AG04449 (cell line): ENCODE measurements around the gene ZNF385C.

Experiments
- CTCF ChIA-PET: fragments of 350-600 bp; formaldehyde crosslinking; extraction: SDS; loops from one replicate; lab custom pipeline; 2021; ENCODE audit warnings: antibody characterized with exemption; lab: Yijun Ruan, JAX
- POLR2A ChIA-PET: fragments of 400-600, 350-600 bp; formaldehyde crosslinking; extraction: SDS; loops from one replicate; lab custom pipeline; 2020; ENCODE audit warnings: antibody characterized with exemption, inconsistent platforms; lab: Yijun Ruan, JAX
- DNase-seq: peaks from one replicate; pipeline ENCODE4 v3.0.0-alpha.2; 2010; ENCODE audit warnings: low read depth, low spot score
- H3K4me3 ChIP-seq: 2 replicates; pipeline ENCODE4 v1.5.1; 2011; ENCODE audit warnings: low read depth, mild to moderate bottlenecking, control low read depth, low read length
- CTCF ChIP-seq: IDR thresholded peaks from one replicate; pipeline ENCODE4 v1.5.1; 2011; ENCODE audit warnings: mild to moderate bottlenecking, moderate library complexity, low read length, control low read depth, inconsistent platforms; ENCODE audit not compliant: insufficient read depth; ENCODE audit errors: missing control alignments

Gene ZNF385C

GRCh38 chr17:42138749-42139492, 40.6 kb upstream of the ZNF385C start:
- H3K4me3 ChIP-seq = no peak overlapping the region
- no peak for DNase-seq
- CTCF ChIA-PET = interaction anchor here (0.8 to 2.3 kb wide), 4 partner anchors 15 to 176 kb away, joined by 3 to 5 read pairs (median 4); partner anchors contain the start of gene KCNH4
- no peak for TF ChIP-seq CTCF
- POLR2A ChIA-PET = no interaction called here

GRCh38 chr17:42136654-42137051, 38.4 kb upstream of the ZNF385C start:
- no peak for TF ChIP-seq CTCF
- H3K4me3 ChIP-seq = no peak overlapping the region
- DNase-seq = no peak
- CTCF ChIA-PET = interaction anchor here (1.1 to 1.6 kb wide), 3 partner anchors 16 to 114 kb away, joined by 3 read pairs; partner anchors contain the start of gene GHDC
- POLR2A ChIA-PET = no interaction called here

DNA sequence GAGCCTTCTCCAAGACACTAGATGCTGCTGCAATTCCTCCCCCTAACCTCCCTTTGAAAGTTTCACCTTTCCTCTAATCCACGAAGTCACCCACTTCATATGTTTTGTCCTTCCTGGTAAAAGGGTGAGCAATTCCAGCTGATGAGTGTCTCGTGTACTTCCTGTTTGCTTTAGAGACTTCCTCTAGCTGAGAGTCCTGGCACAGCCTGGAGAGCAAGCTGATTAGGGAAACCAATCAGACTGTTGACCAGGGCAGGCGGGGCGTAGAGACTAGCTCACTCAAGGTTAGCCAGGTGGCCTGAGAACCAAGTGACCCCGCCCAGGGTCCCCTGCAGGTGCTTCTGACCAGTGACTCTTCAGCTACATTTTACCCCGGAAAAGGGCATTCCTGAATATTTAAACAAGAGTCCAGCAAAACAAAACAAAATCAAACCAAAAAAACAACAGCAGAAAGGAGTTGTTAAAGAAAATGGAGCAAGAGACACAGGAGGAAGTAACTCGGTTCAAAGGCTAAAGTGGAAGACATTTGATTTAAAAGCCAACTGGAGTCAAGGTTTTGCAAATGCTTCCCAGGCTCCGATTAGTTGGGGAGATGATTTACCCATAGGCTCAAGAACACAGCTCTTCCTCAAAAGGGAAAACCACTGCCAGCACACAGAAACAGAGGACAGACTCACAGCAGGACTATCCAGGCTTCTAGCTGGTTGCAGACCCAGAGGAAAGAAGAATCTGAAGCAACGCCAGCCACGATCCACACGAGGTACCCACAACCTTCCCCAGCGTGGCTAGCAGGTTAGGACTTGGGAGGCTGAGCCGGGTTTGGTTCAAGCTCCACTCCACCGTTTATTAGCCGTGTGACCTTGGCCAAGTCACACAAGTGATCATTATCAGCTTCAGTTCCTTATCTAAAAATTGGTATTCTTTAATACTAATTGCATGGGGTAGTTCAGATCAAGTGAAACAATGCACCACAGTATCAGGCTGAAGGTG, 37.7 kb upstream of the ZNF385C start:
- DNase-seq = no peak
- POLR2A ChIA-PET = no interaction called here
- TF ChIP-seq CTCF = no peak
- no peak overlapping the region for H3K4me3 ChIP-seq
- CTCF ChIA-PET = interaction anchor here (0.8 to 1.6 kb wide), 7 partner anchors 16 to 171 kb away, joined by 3 to 7 read pairs (median 3); partner anchors contain the start of gene GHDC

DNA sequence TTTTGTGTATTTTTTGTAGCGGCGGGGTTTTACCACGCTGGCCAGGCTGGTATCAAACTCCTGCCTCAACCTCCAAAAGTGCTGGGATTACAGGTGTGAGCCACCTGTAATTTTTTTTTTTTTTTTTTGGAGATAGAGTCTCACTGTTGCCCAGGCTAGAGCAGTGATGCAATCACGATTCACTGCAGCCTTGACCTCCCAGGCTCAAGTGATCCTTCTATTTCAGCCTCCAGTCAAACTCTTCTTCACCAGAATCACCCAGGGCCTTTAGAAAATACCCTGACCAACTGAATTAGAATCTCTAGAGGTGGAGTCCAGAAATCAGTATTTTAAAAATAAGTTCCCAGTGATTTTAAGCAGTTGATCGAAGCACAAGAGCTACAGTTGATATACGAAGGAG, 36.9 kb upstream of the ZNF385C start:
- CTCF ChIA-PET = interaction anchor here (1.0 to 1.5 kb wide), 4 partner anchors 17 to 170 kb away, joined by 3 to 7 read pairs (median 4); no protein-coding TSS in a partner anchor
- POLR2A ChIA-PET = no interaction called here
- DNase-seq = no peak
- TF ChIP-seq CTCF = no peak
- no peak overlapping the region for H3K4me3 ChIP-seq

GRCh38 chr17:42133461-42134041, 35.3 kb upstream of the ZNF385C start:
- ChIA-PET POLR2A (interaction anchor here (0.6 to 1.6 kb wide), 3 partner anchors 12 to 361 kb away, joined by 3 to 4 read pairs (median 3); partner anchors contain the start of gene KAT2A), CTCF (interaction anchor here (0.8 to 2.0 kb wide), 4 partner anchors 15 to 30 kb away, joined by 3 to 7 read pairs (median 6); no protein-coding TSS in a partner anchor)
- no peak for DNase-seq
- no peak overlapping the region for H3K4me3 ChIP-seq
- TF ChIP-seq CTCF = no peak
